Fibroblast of lung (primary cell): Measurements from ENCODE around the gene ETS1. TPM values are rescaled to one million over a fixed set of nuclear protein-coding genes. Genes with fewer than 3 reads are reported as not detected.
A peak's percentile ranks its signal among the peaks of the same experiment; 100 is the strongest.

Source experiments
- DNase-seq, 2 donors: peaks; one replicate each; pipeline versions ENCODE4 v3.0.0 to v3.0.0-alpha.2; 2010; ENCODE audit warnings: low read depth in 2 of 2
- H2AFZ ChIP-seq: 2 replicates; pipeline ENCODE4 v1.5.1; 2012; ENCODE audit warnings: low read length, control low read depth, inconsistent platforms
- H3K27ac ChIP-seq: 2 replicates; pipeline ENCODE4 v1.5.1; 2011; ENCODE audit warnings: low read length, control low read depth; ENCODE audit not compliant: insufficient read depth
- H3K27me3 ChIP-seq: 2 replicates; pipeline ENCODE4 v1.5.1; 2011; ENCODE audit warnings: mild to moderate bottlenecking, low read length; ENCODE audit not compliant: control insufficient read depth, insufficient read depth
- H3K36me3 ChIP-seq: 2 replicates; pipeline ENCODE4 v1.5.1; 2011; ENCODE audit warnings: low read length; ENCODE audit not compliant: control insufficient read depth, insufficient read depth
- H3K4me1 ChIP-seq: 2 replicates; pipeline ENCODE4 v1.5.1; 2011; ENCODE audit warnings: low read length; ENCODE audit not compliant: control insufficient read depth, insufficient read depth; ENCODE audit errors: extremely low read depth
- H3K4me2 ChIP-seq: 2 replicates; pipeline ENCODE4 v1.5.1; 2011; ENCODE audit warnings: low read length, control low read depth; ENCODE audit not compliant: insufficient read depth; ENCODE audit errors: extremely low read depth
- H3K4me3 ChIP-seq, 4 experiments: fragments of 200-600 bp in 1 of 4; sonication (generic) in 1 of 4; replicated peaks in 1 of 4; 2 replicates each; pipeline ENCODE4 v1.5.1; 2011 to 2016; ENCODE audit warnings: low read length in 4 of 4, low read depth in 3 of 4, mild to moderate bottlenecking in 3 of 4, control low read depth in 2 of 4, inconsistent platforms in 1 of 4, mixed read lengths in 1 of 4; ENCODE audit not compliant: insufficient read depth in 1 of 4; ENCODE audit errors: control extremely low read depth in 1 of 4
- H3K79me2 ChIP-seq: 2 replicates; pipeline ENCODE4 v1.5.1; 2012; ENCODE audit warnings: mild to moderate bottlenecking, low read length, inconsistent platforms; ENCODE audit not compliant: control insufficient read depth, insufficient read depth
- H3K9ac ChIP-seq: 2 replicates; pipeline ENCODE4 v1.5.1; 2011; ENCODE audit warnings: mild to moderate bottlenecking, low read length, control low read depth; ENCODE audit not compliant: insufficient read depth
- H3K9me3 ChIP-seq: 2 replicates; pipeline ENCODE4 v1.5.1; 2012; ENCODE audit warnings: low read depth, low read length; ENCODE audit not compliant: control insufficient read depth, insufficient read depth
- H4K20me1 ChIP-seq: 2 replicates; pipeline ENCODE4 v1.5.1; 2011; ENCODE audit warnings: low read length; ENCODE audit not compliant: control insufficient read depth, insufficient read depth; ENCODE audit errors: extremely low read depth
- CTCF ChIP-seq, 2 donors: IDR thresholded peaks in 1 of 2; conservative IDR thresholded peaks in 1 of 2; 1 replicate in 1 of 2; 2 replicates in 1 of 2; pipeline ENCODE4 v1.5.1; 2011 to 2012; ENCODE audit warnings: low read length in 2 of 2, control low read depth in 1 of 2, inconsistent platforms in 1 of 2, low read depth in 1 of 2, mild to moderate bottlenecking in 1 of 2
- EZH2 ChIP-seq: IDR thresholded peaks from 2 replicates; pipeline ENCODE4 v1.5.1; 2012; ENCODE audit warnings: low read length, control low read depth, mild to moderate bottlenecking; ENCODE audit errors: missing control alignments
- polyA plus RNA-seq, 2 donors: library from polyadenylated mRNA; depleted of rRNA in 1 of 2; stranded (reverse) in 1 of 2; unstranded in 1 of 2; fragments of >200 nt; gene quantifications; 2 replicates each; pipeline ENCODE4 v1.2.1, GENCODE V29; 2011 to 2012; ENCODE audit warnings: missing spikeins in 1 of 2
- total RNA-seq: library from RNA; depleted of rRNA; stranded (reverse); fragments of >200 nt; gene quantifications from 2 replicates; pipeline ENCODE4 v1.2.1, GENCODE V29; 2014

ETS1 gene
- total and polyA plus RNA-seq, 2 donors (not counting 1 experiment from before 2014, with no cell fraction given): 51.5 to 51.7 TPM

- TF ChIP-seq EZH2 (no peak), CTCF (conservative IDR thresholded peaks at IDR 0.05 in 1 of 2, IDR thresholded peaks at IDR 0.05 in 1 of 2; ENCODE audit: low read depth in 1 of 2, low read length in 2 of 2) (no peak)
- no peak overlapping the region for H3K4me2 ChIP-seq
- no peak overlapping the region for H3K9ac ChIP-seq
- no peak overlapping the region for H3K4me3 ChIP-seq
- H4K20me1 ChIP-seq: no peaks in the 10 kb centered on the region
- H3K9me3 ChIP-seq: no peaks in the 10 kb centered on the region
- H3K36me3 ChIP-seq: peaks cover 20% of the 10 kb centered on the region
- peak in 1 of 2 donors; percentile 86 for DNase-seq
- peaks cover 52% of the 10 kb centered on the region for H3K4me1 ChIP-seq
- H3K79me2 ChIP-seq: peaks cover 79% of the 10 kb centered on the region
- no peaks in the 10 kb centered on the region for H3K27me3 ChIP-seq
- H2AFZ ChIP-seq: no peak overlapping the region
- no peak overlapping the region for H3K27ac ChIP-seq
Measured at GRCh38 chr11:128476729-128477128, 110.6 kb downstream of the ETS1 start.

- TF ChIP-seq EZH2: no peak
- no peak for TF ChIP-seq CTCF (conservative IDR thresholded peaks at IDR 0.05 in 1 of 2, IDR thresholded peaks at IDR 0.05 in 1 of 2; ENCODE audit: low read depth in 1 of 2, low read length in 2 of 2)
- Histone ChIP-seq H4K20me1 (no peaks in the 10 kb centered on the region), H3K4me3 (no peak overlapping the region), H3K9me3 (no peaks in the 10 kb centered on the region), H3K79me2 (peaks cover 86% of the 10 kb centered on the region), H3K9ac (no peak overlapping the region), H3K4me2 (no peak overlapping the region), H3K4me1 (peaks cover 55% of the 10 kb centered on the region), H3K27ac (peak overlapping the region; percentile 1), H2AFZ (no peak overlapping the region), H3K27me3 (no peaks in the 10 kb centered on the region), H3K36me3 (peaks cover 21% of the 10 kb centered on the region)
- no peak for DNase-seq
Measured at GRCh38 chr11:128476049-128476448, 111.3 kb downstream of the ETS1 start.

GRCh38 chr11:128474036-128474874, 113.1 kb downstream of the ETS1 start:
- Histone ChIP-seq H3K4me1 (peaks cover 53% of the 10 kb centered on the region), H4K20me1 (no peaks in the 10 kb centered on the region), H3K27ac (peak overlapping the region; percentile 63), H3K9me3 (no peaks in the 10 kb centered on the region), H3K36me3 (peaks cover 13% of the 10 kb centered on the region), H3K4me3 (no peak overlapping the region), H3K79me2 (peaks cover 87% of the 10 kb centered on the region), H3K27me3 (no peaks in the 10 kb centered on the region), H2AFZ (no peak overlapping the region), H3K9ac (no peak overlapping the region), H3K4me2 (no peak overlapping the region)
- TF ChIP-seq EZH2: no peak
- no peak for TF ChIP-seq CTCF (conservative IDR thresholded peaks at IDR 0.05 in 1 of 2, IDR thresholded peaks at IDR 0.05 in 1 of 2; ENCODE audit: low read depth in 1 of 2, low read length in 2 of 2)
- no peak for DNase-seq
